ENCODE results near the gene DUSP15.

Gene DUSP15

DNA sequence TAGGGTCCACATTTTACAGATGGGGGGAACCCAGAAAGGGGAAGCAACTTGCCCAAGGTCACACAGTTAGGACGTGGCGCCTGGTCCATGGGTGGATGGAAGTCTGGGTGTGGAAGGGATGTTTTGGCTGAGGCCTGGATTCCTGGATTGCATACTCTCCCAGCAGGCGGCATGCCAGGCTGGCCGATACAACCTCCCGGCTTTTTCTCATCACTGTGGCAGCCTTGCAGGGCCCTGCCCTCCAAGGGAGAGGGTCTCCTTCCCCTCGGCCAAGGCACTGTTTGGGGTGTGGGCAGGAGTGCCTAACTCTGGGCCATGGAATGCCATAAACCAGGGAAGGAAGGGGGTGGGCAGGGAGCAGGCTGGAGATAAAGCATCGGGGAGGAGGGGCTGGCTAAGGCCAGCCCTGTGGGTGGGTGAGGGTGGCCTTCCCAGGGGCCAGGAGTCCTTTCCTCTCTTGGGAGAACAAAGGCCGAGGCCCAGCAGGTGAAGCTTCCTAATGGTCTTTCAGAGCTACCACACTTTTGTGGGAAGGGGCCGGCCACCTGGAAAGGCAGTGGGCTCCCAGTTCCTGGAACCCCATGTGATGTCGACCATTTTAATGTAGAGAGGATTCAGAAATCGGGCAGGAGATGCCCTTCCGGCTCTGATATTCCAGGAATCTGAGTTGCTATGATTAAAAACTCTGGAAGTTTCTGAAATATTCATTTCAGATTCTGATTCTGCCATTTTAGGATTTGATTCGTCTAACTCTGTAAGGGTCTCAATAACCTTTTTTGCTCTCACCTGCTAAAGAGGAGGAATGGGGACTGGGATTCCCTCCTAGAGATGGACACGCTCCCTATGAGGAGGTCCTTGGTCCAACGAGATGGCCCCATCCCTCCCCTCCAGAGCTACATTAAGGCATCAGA lies 29.2 kb downstream of the DUSP15 start:
- no peak for DNase-seq (ENCODE audit: low read depth)
- no peak overlapping the region for H3K4me3 ChIP-seq (ENCODE audit: low read depth, low read length)
- TF ChIP-seq, protein P1, sequence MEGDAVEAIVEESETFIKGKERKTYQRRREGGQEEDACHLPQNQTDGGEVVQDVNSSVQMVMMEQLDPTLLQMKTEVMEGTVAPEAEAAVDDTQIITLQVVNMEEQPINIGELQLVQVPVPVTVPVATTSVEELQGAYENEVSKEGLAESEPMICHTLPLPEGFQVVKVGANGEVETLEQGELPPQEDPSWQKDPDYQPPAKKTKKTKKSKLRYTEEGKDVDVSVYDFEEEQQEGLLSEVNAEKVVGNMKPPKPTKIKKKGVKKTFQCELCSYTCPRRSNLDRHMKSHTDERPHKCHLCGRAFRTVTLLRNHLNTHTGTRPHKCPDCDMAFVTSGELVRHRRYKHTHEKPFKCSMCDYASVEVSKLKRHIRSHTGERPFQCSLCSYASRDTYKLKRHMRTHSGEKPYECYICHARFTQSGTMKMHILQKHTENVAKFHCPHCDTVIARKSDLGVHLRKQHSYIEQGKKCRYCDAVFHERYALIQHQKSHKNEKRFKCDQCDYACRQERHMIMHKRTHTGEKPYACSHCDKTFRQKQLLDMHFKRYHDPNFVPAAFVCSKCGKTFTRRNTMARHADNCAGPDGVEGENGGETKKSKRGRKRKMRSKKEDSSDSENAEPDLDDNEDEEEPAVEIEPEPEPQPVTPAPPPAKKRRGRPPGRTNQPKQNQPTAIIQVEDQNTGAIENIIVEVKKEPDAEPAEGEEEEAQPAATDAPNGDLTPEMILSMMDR (IDR thresholded peaks at IDR 0.05; ENCODE audit: control insufficient read depth, extremely low read depth, insufficient read depth), result no peak

DNA sequence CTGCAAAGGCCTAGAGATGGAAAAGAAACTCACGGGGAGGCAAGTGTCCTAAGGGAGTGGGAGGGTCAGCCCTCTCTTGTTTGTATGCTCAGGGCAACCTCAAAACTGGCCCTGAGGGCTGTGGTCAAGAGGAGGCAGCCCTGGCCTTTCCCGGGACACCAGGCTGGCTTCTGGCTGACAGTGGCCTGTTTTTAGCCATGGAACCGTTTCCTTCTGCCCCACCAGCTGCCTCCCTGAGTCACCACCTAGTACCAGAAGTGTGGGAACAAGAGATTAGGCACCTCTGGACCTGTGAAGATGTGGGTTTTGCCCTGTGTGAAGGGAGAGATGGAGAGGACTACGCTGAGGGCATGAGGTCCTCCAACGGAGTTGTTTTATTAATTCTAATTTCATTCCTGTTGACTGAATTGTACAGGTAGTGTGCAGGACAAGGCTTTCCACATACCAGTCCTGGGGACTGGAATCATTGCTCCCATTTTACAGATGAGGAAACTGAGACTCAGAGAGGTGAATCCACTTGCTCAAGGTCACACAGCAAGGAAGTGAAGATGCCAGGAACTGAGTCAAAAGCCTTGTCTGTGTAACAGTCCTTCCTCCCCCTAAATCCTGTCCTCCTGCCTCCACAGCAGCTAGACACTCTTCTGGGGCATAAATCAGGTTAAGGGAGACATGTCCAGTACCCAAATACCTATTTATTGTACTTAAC lies 30.4 kb downstream of the DUSP15 start:
- no peak for DNase-seq (ENCODE audit: low read depth)
- TF ChIP-seq, protein P1 (IDR thresholded peaks at IDR 0.05; ENCODE audit: control insufficient read depth, extremely low read depth, insufficient read depth), result no peak
- H3K4me3 ChIP-seq (ENCODE audit: low read depth, low read length), result no peak overlapping the region

DNA sequence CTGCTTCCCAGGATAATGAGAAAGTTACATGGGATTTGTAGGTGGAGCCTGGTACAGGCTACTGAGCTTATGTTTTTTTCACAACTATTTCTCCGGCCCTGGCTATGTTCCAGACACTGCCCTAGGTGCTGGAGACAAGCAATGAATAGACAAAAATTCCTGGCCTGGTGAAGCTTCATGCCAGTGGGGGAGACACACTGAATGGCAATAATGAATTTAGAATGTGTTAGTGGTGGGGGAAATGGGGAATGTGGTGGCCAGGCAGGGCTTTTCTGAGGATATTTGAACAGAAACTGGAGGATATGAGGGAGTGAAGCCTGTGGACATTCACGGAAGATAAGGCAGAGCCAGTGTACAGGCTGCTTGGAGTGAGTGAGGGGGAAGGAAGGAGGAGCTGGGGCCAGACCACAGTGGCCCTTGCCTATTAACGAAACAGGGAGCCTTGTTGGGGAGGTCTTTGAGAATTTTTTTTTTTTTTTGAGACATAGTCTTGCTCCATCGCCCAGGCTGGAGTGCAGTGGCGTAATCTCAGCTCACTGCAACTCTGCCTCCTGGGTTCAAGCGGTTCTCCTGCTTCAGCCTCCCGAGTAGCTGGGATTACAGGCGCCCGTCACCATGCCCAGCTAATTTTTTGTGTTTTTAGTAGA lies 31.6 kb downstream of the DUSP15 start:
- DNase-seq (ENCODE audit: low read depth), result no peak
- H3K4me3 ChIP-seq (ENCODE audit: low read depth, low read length), result no peak overlapping the region
- TF ChIP-seq, protein P1 (IDR thresholded peaks at IDR 0.05; ENCODE audit: control insufficient read depth, extremely low read depth, insufficient read depth), result no peak

DNA sequence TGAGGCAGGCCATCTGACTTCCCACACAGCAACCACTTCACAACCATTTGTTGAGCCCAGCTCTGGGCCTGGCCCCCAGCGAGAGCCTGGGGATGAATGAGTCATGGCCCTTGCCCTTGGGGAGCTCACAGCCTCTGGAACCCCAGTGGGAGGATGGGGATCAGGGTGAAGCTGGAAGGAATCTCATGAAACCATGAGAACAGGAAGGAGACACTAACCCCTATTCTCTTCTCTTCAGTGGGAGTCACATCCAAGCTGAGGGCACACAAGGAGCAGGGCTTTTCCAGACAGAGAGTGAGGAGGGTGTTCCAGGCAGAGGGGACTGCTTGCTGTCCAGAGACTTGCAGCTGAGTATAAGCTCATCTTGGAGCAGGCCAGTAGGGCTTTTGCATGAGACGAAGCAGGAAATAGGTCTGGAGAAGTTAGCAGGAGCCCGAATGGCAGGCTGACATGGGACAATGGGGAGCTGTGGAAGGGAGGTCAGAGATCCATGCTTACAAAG lies 32.4 kb downstream of the DUSP15 start:
- no peak for DNase-seq (ENCODE audit: low read depth)
- TF ChIP-seq, protein P1 (IDR thresholded peaks at IDR 0.05; ENCODE audit: control insufficient read depth, extremely low read depth, insufficient read depth), result no peak
- H3K4me3 ChIP-seq (ENCODE audit: low read depth, low read length), result no peak overlapping the region

DNA sequence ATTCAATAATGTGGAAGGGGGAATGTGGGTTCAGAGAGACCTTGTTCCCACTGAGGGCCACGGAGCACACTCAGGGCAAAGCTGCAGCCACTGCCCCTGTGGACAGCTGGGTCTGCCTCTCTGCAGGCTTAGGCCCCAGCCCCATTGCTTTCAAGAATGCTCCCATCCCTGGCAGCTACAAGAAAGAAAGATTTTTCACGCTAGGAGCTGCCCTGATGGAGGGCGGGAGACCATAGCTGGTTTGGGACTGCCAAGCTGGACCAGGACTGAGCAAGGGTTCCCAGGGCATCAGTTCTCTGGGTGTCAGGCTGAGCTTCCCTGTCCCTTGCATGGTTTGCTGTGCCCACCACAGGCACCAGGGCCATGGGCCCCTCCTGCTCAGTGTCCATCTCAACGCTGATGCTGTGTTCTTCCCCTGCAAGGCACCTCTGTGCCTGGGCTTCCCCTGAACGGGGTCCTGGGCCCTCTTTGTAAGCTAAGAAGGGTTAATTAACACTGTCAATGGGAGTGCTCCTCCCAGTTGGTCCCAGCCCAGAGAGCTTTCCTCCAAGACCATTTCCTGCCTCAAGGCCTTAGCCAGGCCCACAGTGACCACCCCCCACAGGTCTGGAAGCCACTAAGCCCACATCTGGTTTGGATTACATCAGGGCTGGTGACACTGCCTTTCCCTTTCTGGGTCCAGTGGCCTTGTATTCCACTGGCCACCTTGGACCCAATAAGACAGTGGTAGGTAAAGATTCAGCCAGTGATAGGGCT lies 33.3 kb downstream of the DUSP15 start:
- TF ChIP-seq, protein P1 (IDR thresholded peaks at IDR 0.05; ENCODE audit: control insufficient read depth, extremely low read depth, insufficient read depth), result no peak
- H3K4me3 ChIP-seq (ENCODE audit: low read depth, low read length), result no peak overlapping the region
- DNase-seq (ENCODE audit: low read depth), result no peak

Data from LNCaP clone FGC (cell line).